Measurements from ENCODE around the gene FOXO3. TPM values are rescaled to one million over a fixed set of nuclear protein-coding genes. Genes with fewer than 3 reads are reported as not detected.

The FOXO3 gene
- total and polyA plus RNA-seq, 2 donors from 2014 or later, result 9.4 to 76.1 TPM

DNA sequence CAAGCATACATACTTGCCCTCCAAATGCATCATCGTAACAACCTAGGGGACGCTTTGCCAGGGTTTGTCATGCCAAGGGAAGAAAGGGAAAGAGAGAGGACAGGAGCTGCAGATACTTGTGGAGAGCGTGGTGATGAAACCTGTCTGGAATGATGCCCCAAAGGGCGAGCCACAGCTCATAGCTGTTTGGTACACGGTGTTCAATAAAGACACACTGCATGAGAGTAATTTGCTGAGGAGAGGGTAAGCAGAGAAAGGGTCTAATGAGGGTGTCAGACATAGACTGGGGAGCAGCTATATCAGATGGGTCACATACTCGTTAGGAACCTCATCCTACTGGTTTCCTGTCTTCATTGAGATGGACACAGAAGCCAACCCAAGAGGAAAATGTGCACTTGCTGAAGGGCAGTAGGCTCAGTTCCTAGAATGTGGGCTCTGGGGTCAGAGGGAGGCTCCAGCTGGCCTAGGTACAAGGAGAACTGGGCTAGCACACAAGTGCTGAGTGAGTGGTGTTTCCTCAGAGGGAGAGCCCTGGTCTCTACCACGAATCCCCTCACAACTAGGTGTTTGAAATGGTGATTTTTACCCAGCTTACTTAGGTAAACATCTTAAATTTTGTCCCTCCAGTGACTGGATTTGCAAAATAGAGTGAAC, 5.2 kb upstream of the FOXO3 start:
- TF ChIP-seq CTCF (IDR thresholded peaks at IDR 0.05; ENCODE audit: borderline replicate concordance, extremely low read depth, insufficient read depth), result no peak
- no peak for DNase-seq
- Histone ChIP-seq H3K4me3 (ENCODE audit: low read length in 3 of 3) (no peak overlapping the region), H3K27me3 (ENCODE audit: control insufficient read depth, insufficient read depth, low read length) (no peaks in the 10 kb centered on the region), H3K9ac (ENCODE audit: low read length in 3 of 3) (no peak overlapping the region), H3K4me1 (ENCODE audit: control insufficient read depth in 2 of 3, insufficient read depth in 2 of 3, low read depth in 1 of 3, low read length in 3 of 3) (peaks cover 0 to 11% (median 5%) of the 10 kb centered on the region in 3 donors), H3K27ac (ENCODE audit: low read depth in 2 of 2, low read length in 2 of 2) (no peak overlapping the region), H3K9me3 (ENCODE audit: control insufficient read depth in 2 of 3, insufficient read depth in 1 of 3, low read length in 3 of 3) (no peaks in the 10 kb centered on the region), H3K36me3 (ENCODE audit: control insufficient read depth in 2 of 3, insufficient read depth in 3 of 3, low read length in 3 of 3) (no peaks in the 10 kb centered on the region)
- intact Hi-C loops (cut with DNase I), result loop anchor here (10.0 kb wide), 1 partner anchor 229 kb away; no protein-coding TSS in a partner anchor
- FAIRE-seq, result no peak

DNA sequence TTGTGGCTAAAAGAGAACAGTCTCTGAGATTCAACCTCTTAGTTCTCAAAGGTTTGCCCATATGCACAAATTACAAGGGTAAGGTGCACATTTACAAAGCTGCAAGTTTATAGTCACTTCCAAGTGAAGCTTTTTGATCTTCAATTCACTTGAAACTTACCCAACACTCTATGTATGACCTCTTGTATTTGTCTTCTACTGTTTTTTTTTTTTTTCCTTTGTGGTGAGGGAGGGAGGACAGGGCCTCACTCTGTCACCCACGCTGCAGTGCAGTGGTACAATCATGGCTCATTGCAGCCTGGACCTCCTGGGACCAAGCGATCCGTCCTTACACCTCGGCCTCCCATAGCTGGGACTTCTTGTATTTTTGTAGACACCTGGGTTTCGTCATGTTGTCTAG, 4.5 kb upstream of the FOXO3 start:
- no peak overlapping the region for H3K9ac ChIP-seq (ENCODE audit: low read length in 3 of 3)
- no peaks in the 10 kb centered on the region for H3K9me3 ChIP-seq (ENCODE audit: control insufficient read depth in 2 of 3, insufficient read depth in 1 of 3, low read length in 3 of 3)
- no peak for FAIRE-seq
- no peak for DNase-seq
- no peaks in the 10 kb centered on the region for H3K36me3 ChIP-seq (ENCODE audit: control insufficient read depth in 2 of 3, insufficient read depth in 3 of 3, low read length in 3 of 3)
- no peak overlapping the region for H3K4me3 ChIP-seq (ENCODE audit: low read length in 3 of 3)
- no peak for TF ChIP-seq CTCF (IDR thresholded peaks at IDR 0.05; ENCODE audit: borderline replicate concordance, extremely low read depth, insufficient read depth)
- H3K27ac ChIP-seq (ENCODE audit: low read depth in 2 of 2, low read length in 2 of 2), result no peak overlapping the region
- intact Hi-C loops (cut with DNase I), result loop anchor here (10.0 kb wide), 1 partner anchor 229 kb away; no protein-coding TSS in a partner anchor
- H3K27me3 ChIP-seq (ENCODE audit: control insufficient read depth, insufficient read depth, low read length), result no peaks in the 10 kb centered on the region
- H3K4me1 ChIP-seq (ENCODE audit: control insufficient read depth in 2 of 3, insufficient read depth in 2 of 3, low read depth in 1 of 3, low read length in 3 of 3), result peaks cover 0 to 11% (median 5%) of the 10 kb centered on the region in 3 donors

DNA sequence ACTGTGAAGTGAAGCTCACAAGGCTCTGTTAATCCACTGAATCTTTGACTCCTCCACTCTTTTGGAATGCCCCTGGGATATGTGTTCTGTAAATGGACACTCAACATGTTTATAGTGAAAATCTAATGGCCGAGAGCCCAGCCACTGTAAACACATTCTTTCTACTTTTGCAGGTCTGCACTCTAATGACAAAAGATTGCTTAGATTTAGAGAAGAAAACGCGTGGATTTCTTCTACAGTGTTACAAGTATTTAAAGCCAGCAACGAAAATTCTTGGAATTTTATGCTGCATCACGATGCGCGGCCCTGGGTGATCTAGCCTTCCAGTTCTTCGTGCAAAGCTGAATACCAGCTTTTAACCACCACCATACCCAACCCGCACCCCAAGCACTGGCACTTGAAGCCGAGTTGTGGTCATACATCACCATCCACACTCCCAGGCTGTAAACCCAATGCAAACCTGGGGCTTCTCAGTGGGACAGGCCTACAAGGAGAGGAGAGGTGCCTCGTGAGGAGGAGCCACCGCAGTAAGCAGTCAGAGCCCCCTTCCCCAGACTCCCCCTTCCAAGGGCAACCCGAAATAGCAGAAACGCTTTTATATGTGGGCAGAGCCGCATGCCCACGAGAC, 3.7 kb upstream of the FOXO3 start:
- intact Hi-C loops (cut with DNase I), result loop anchor here (10.0 kb wide), 1 partner anchor 228 kb away; no protein-coding TSS in a partner anchor
- Histone ChIP-seq H3K4me1 (ENCODE audit: control insufficient read depth in 2 of 3, insufficient read depth in 2 of 3, low read depth in 1 of 3, low read length in 3 of 3) (peaks cover 0 to 11% (median 6%) of the 10 kb centered on the region in 3 donors), H3K27ac (ENCODE audit: low read depth in 2 of 2, low read length in 2 of 2) (peak overlapping the region; percentile 61 to 86), H3K9ac (ENCODE audit: low read length in 3 of 3) (peak overlapping the region; percentile 45 to 77 (median 74)), H3K27me3 (ENCODE audit: control insufficient read depth, insufficient read depth, low read length) (no peaks in the 10 kb centered on the region), H3K36me3 (ENCODE audit: control insufficient read depth in 2 of 3, insufficient read depth in 3 of 3, low read length in 3 of 3) (no peaks in the 10 kb centered on the region), H3K9me3 (ENCODE audit: control insufficient read depth in 2 of 3, insufficient read depth in 1 of 3, low read length in 3 of 3) (no peaks in the 10 kb centered on the region), H3K4me3 (ENCODE audit: low read length in 3 of 3) (peak overlapping the region; percentile 65 to 87 (median 83))
- DNase-seq (peak in 4 of 5 donors; percentile 19 to 74 (median 62)), FAIRE-seq (no peak)
- TF ChIP-seq CTCF (IDR thresholded peaks at IDR 0.05; ENCODE audit: borderline replicate concordance, extremely low read depth, insufficient read depth), result no peak
